HG02885 (cell line): ENCODE data around the gene PRDM10.
"Not testable (repeated sequence)": the region's sequence is repeated elsewhere in the genome, so short reads cannot be mapped to it uniquely, and the experiment has no call there.

Experiments used
- ATAC-seq: cut with Tn5 transposase; IDR thresholded peaks from one replicate; pipeline ENCODE4 v1.9.1; 2021; ENCODE audit warnings: mild to moderate bottlenecking; ENCODE audit not compliant: unreplicated experiment, poor library complexity

PRDM10 gene

DNA sequence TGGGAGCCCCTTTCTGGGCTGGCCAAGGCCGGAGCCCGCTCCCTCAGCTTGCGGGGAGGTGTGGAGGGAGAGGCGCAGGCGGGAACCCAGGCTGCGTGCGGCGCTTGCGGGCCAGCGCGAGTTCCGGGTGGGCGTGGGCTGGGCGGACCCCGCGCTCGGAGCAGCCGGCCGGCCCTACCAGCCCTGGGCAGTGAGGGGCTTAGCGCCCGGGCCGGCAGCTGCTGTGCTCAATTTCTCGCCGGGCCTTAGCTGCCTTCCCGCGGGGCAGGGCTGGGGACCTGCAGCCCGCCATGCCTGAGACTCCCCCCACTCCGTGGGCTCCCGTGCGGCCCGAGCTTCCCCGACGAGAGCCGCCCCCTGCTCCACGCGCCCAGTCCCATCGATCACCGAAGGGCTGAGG lies 19.0 kb upstream of the PRDM10 start:
- not testable (repeated sequence) for ATAC-seq

GRCh38 chr11:130020323-130020722 lies 17.7 kb upstream of the PRDM10 start:
- ATAC-seq = no peak

- ATAC-seq = not testable (repeated sequence)
Measured at GRCh38 chr11:130015846-130016245, 13.2 kb upstream of the PRDM10 start.

GRCh38 chr11:130008326-130008725 lies 5.7 kb upstream of the PRDM10 start:
- no peak for ATAC-seq

DNA sequence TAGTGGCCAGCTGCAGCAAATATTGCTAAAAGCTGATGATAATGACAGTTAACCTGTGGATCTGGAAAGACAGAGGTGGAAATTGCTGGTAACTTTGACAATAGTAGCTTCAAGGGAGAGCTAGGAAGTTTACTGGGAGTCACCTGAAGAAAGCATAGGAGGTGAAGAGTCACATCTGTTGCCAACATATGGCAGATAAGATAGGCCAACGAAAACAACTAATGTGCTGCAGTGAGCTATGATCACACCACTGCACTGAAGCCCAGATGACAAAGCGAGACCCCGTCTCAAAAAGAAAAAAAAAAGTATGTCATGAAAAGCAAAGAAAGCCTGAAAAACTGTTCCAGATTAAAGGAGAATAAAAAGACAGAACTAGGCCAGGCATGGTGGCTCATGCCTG lies 4.3 kb upstream of the PRDM10 start:
- ATAC-seq = no peak

- peak; percentile 12 for ATAC-seq
Measured at GRCh38 chr11:130003717-130004001, 1.0 kb upstream of the PRDM10 start.

DNA sequence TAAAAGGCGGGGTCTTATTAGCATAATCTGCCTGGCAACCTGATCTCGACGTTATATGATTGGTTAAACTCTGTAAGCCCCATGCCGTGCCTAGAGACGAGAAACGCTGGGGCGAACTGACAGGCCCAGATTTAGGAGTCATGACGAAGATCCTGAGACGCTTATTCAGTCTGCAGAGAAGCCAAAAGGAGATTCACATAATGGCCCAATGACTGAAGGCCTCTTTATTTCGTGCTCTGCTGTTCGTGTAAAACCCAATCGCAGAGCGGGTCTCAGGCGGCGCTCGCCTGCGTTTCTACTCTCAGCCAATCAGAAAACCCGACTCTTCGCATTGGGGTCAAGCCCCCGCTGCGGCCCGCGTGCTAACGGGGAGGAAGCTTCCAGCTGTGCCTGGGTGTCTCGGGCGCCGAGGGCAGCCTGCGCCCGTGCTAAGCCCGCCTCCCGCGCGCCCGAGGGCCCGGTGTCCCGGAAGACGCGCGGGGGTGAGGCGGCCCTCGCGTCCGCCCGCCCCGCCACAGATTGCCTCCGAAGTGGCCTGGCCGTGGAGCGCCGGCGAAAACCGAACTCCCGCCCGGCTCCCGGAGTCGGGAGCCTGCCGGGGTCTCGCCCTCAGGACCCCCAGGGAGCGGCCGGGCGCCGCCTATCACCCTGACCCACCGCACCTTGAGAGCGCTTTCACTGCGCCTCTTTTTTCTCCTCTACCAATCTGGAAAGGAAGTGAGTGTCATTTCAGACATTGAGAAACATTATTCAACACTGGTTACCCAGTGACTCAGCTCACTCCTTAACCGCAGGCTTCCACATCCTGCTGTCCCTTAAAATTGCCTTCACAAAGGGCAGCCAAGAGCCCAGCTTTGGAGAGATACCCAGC lies 446 bp upstream of the PRDM10 start:
- ATAC-seq = peak; percentile 76

GRCh38 chr11:130001461-130002351 lies 929 bp downstream of the PRDM10 start:
- ATAC-seq = peak; percentile 23

DNA sequence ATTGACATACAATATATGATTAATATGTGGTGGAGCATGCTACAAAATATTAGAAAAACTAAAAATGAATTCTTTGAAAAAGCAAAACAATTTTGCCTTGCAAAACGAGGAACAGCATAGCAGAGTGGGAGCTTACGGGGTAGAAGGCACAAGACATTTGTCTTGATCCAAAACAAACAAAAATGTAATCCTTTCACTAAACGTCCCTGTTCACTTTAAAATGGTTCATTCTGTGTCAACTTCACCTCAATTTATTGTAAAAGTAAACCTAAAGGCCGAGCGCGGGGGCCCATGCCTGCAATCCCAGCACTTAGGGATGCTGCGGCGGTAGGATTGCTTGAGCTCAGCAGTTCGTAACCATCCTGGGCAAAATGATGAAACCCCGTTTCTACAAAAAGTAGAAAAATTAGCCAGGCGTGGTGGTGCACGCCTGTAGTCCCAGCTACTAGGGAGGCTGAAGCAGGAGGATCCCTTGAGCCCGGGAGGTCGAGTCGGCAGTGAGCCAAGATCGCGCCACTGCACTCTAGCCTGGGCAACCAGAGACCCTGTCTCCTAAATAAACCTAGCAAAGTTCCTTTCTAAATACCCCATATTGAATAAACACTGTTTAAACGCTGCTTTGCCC lies 2.0 kb downstream of the PRDM10 start:
- no peak for ATAC-seq

DNA sequence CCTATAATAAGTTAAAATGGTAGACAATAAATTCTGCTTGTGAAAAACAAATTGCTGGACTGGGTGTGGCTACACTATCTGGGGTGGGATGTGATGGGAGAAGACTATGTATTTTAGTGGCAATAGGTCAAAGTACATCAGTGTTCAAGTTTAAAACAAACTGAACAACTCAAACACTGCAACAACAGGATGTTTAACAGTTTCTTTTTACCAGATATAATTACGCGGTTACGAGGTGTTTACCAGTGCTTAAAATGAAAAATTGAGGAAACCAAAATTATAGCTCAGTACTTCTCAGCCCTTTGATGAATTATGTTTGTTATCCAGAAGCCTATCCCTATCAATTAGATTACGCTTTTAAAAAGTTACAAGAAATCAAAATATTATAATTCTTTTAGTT lies 3.2 kb downstream of the PRDM10 start:
- ATAC-seq = no peak

- no peak for ATAC-seq
Measured at GRCh38 chr11:129998905-129999304, 3.7 kb downstream of the PRDM10 start.

GRCh38 chr11:129998107-129998506 lies 4.5 kb downstream of the PRDM10 start:
- no peak for ATAC-seq

DNA sequence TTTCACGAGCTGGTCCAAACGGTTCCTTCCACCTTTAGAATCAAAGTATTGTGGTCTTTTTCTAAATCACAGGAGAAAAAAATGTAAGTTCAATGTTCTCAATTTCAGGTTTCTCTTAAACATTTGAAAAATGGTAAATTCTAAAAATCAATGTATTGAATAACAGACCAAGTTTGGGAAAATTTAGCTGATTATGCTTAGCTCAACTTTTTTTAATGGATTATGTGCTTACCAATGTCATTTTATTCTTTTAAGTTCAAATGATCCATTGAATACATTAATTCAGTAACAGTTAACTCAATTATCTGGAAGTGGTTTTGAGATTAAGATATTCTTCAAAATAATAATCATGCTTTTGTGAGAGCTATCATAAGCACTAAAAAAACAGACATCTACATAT lies 5.1 kb downstream of the PRDM10 start:
- ATAC-seq = no peak

GRCh38 chr11:129996113-129996870 lies 6.3 kb downstream of the PRDM10 start:
- ATAC-seq = no peak

DNA sequence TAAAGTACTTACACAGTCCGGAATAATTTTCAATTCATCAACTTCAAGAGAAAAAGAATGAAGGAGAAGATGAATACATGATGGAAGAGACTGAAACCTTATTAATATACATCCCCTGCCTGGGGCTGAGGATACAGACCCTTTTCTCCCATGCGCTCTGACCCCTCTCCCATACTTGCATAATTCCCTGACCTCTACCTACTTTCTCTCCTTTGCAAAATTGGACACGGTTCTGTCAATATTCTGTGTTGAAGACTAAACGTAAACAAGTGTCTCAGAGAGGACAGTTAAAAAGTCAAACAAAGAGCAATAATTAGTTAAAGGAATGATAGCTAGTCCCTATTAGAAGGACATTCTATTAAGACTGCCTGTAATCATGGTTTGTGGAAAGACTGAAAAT lies 7.5 kb downstream of the PRDM10 start:
- ATAC-seq = no peak

- ATAC-seq = peak; percentile 77
Measured at GRCh38 chr11:129992161-129992944, 10.3 kb downstream of the PRDM10 start.

DNA sequence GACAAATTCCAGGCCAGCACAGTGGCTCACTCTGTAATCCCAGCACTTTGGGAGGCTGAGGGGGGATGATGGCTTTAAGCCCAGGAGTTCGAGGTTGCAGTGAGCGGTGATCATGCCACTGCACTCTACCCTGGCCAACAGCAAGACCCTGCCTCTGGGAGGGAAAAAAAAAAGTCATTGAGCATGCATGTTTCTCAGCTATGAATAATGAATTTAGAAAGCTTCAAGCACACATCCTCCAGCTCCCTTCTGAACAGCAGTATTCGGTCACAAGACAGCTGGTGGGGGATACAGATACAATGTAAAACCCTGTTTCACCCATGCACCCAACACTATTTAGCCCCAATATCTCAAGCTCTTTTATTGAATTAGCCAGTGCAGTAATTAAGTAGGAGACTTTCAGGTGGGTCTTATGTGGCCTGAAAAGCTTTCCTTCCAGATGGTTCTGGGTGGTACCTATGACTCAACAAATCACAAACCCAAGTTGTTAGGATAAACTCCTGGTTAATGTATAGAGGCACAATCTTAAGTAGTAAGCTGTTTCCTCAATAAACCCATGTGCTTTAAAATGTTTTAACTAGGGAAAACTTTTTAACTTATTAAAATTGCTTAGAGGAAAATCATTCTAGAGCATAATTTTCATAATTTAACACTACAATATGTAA lies 13.4 kb downstream of the PRDM10 start:
- ATAC-seq = no peak

- ATAC-seq = no peak
Measured at GRCh38 chr11:129987950-129988349, 14.7 kb downstream of the PRDM10 start.

DNA sequence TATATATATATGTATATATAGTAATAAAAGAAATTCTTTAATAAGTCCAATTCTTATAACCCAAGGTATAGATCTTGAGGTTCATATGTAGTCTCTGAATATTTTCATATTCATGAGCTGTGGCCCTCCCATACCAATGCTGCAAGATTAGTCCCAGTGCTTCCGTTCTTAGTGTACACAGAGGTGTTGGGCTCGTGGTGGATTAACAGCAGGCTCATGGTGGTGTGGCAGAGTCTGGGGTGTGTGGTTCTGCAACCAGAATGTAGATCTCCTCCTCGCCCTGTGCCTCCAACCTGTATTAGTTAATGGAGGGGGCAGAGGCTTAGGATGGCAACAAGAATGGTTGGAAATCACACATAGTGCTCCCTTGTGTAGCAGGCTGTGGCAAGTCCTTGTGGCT lies 16.8 kb downstream of the PRDM10 start:
- ATAC-seq = no peak
